ENCODE results near the gene HDAC8. TPM values are rescaled to one million over a fixed set of nuclear protein-coding genes. Genes with fewer than 3 reads are reported as not detected.
A peak's percentile ranks its signal among the peaks of the same experiment; 100 is the strongest.

Gene HDAC8
- total RNA-seq, 2 donors from 2014 or later = 14.6 to 19.2 TPM

GRCh38 chrX:72306851-72307645 is 265.6 kb downstream of the HDAC8 start:
- DNase-seq = peak; percentile 58
- intact Hi-C loops (cut with DNase I) = no loop called here

GRCh38 chrX:72306085-72306801 is 266.4 kb downstream of the HDAC8 start:
- intact Hi-C loops (cut with DNase I) = no loop called here
- DNase-seq = no peak
- no peak for ATAC-seq

More at GRCh38 chrX:72306851-72307645, 265.6 kb downstream of the HDAC8 start:
- peak; percentile 74 to 85 for ATAC-seq

GRCh38 chrX:72305286-72306084 is 267.2 kb downstream of the HDAC8 start, which contains the start of gene CITED1:
Gene CITED1, minus strand, starts transcription at chrX:72305914. Its CDS starts 3,045 bp downstream, at chrX:72302869.
- DNase-seq (no peak), ATAC-seq (peak in 1 of 2 donors; percentile 18)
- intact Hi-C loops (cut with DNase I) = no loop called here

GRCh38 chrX:72304877-72305276 is 267.8 kb downstream of the HDAC8 start:
- ATAC-seq (no peak), DNase-seq (no peak)
- intact Hi-C loops (cut with DNase I) = no loop called here

GRCh38 chrX:72301781-72302180 is 270.9 kb downstream of the HDAC8 start:
- ATAC-seq (no peak), DNase-seq (no peak)
- intact Hi-C loops (cut with DNase I) = no loop called here

- no peak for ATAC-seq
- intact Hi-C loops (cut with DNase I) = loop anchor here in 1 of 2 donors (5.0 kb wide), 1 partner anchor 242 kb away; no protein-coding TSS in a partner anchor
- no peak for DNase-seq
Measured at GRCh38 chrX:72299891-72300630, 272.6 kb downstream of the HDAC8 start.

GRCh38 chrX:72297953-72298730 is 274.5 kb downstream of the HDAC8 start:
- DNase-seq (no peak), ATAC-seq (no peak)
- intact Hi-C loops (cut with DNase I) = loop anchor here in 1 of 2 donors (5.0 kb wide), 1 partner anchor 244 kb away; no protein-coding TSS in a partner anchor

GRCh38 chrX:72296991-72297390 is 275.7 kb downstream of the HDAC8 start:
- ATAC-seq = no peak
- no peak for DNase-seq
- intact Hi-C loops (cut with DNase I) = loop anchor here in 1 of 2 donors (5.0 kb wide), 1 partner anchor 245 kb away; no protein-coding TSS in a partner anchor

GRCh38 chrX:72295745-72296144 is 276.9 kb downstream of the HDAC8 start:
- ATAC-seq (no peak), DNase-seq (no peak)
- intact Hi-C loops (cut with DNase I) = loop anchor here in 1 of 2 donors (5.0 kb wide), 1 partner anchor 247 kb away; no protein-coding TSS in a partner anchor

GRCh38 chrX:72294497-72294896 is 278.1 kb downstream of the HDAC8 start:
- intact Hi-C loops (cut with DNase I) = no loop called here
- ATAC-seq = no peak
- no peak for DNase-seq

- no peak for DNase-seq
- intact Hi-C loops (cut with DNase I) = no loop called here
- no peak for ATAC-seq
Measured at GRCh38 chrX:72282302-72282701, 290.3 kb downstream of the HDAC8 start.

- DNase-seq (no peak), ATAC-seq (no peak)
- intact Hi-C loops (cut with DNase I) = no loop called here
Measured at GRCh38 chrX:72280321-72280845, 292.3 kb downstream of the HDAC8 start.

Other genes starting within 250 kb of the HDAC8 start
- gene PHKA1, start 141.5 kb upstream of the HDAC8 start, total RNA-seq = 10 to 100 TPM in 1 of 2 donors, 1 to 10 TPM in 1; 7.3 to 10.3 TPM
- gene DMRTC1B, start 204.0 kb upstream of the HDAC8 start, total RNA-seq = not detected
- gene FAM236B, start 209.8 kb upstream of the HDAC8 start, total RNA-seq = not detected
- not detected for gene FAM236D, start 235.4 kb upstream of the HDAC8 start, total RNA-seq

All from left cardiac atrium (tissue), 4 donors.